Stimulated activated CD8-positive, alpha-beta memory T cell treated with anti-CD3 and anti-CD28 coated beads, Interleukin-7, amount 100 ng/mL, for 48 hours (primary cell): ENCODE data around the gene BRINP2.

Experiments used
- DNase-seq, 2 donors: peaks; one replicate each; pipeline ENCODE4 v3.0.0-alpha.2; 2020; ENCODE audit warnings: low read depth in 1 of 2; ENCODE audit errors: extremely low read depth in 1 of 2

The BRINP2 gene

DNA sequence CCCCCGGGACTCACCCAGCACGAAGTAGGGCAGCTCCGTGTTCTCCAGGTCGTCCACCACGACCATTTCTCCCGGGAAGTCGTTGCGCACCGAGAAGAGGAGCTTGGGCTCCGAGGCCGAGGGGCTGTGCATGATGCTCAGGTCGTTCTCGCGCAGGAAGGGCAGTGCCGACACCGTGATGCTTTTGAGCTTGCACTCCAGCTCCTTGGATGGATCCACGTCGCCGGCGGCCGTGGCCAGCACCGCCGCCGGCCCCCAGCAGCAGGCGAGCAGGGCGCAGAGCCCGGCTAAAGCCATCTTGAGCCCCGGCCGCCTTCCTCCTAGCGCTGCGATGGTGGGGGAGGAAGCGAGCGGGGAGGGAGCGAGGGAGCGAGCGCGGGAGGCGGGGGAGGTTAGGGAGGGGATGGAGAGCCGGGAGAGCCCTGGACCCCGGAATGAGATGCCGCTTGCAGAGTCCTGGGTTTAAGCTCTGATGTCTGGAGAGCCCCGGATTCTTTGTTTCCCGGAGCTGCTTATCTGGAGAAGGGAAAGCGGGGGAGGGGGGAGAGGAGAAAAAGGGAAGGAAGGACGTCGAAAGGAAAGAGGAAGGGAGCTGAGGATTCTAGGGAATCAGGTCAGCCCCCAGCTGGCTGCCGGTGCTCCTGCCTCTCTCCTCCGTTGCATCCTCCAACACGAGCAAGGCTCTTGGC lies 6.2 kb upstream of the BRINP2 start, which contains the start of gene ASTN1:
Gene ASTN1, minus strand, starts transcription at position 333 of the 689 bp plus-strand sequence. Its CDS starts 36 bp downstream, at position 297.
- no peak for DNase-seq

DNA sequence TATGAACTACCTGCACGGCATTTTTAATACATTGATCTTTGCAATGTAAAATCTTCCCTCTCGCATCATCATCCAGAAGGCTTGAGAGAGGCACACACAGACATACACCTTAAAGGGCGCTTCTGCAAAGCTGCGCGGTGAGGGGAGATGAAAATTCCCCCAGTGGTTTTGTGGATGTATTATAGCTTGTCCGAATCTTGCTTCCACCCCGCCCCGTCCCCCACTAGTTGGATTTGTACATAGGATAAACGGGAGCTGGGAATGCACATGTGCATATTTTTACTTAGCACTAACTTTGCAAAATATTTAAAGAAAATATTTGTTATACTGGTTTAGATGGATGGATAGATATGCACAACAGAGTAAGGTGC lies 5.7 kb upstream of the BRINP2 start:
- DNase-seq = no peak

DNA sequence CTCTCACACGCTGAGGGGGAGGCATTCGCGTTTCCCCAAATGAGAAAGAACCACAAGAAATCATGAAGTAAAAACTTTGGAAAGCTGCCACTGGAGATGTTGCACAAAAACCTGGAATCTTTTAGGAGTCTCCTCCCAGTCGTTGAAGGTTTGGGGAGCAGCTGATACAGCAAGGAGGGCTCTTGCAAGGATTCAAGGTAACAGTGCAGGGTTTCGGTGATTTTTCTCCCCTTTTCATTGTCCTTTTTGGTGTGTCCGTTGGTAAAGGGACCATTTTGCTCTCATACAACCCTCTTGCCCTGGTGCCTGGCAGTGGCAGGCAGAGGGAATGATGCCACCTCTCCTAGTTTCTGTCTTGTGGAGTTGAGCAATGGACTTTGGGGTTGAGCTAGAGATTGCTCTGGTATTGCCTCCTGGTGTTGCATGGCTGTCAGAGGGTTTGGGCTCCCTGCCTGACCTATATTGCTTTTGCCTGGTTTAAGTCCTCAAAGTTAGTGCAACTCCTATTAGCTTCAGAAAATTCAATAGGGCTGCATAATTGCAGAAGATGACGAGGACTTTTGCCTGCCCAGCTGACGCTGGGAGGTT lies 872 bp downstream of the BRINP2 start:
- no peak for DNase-seq

DNA sequence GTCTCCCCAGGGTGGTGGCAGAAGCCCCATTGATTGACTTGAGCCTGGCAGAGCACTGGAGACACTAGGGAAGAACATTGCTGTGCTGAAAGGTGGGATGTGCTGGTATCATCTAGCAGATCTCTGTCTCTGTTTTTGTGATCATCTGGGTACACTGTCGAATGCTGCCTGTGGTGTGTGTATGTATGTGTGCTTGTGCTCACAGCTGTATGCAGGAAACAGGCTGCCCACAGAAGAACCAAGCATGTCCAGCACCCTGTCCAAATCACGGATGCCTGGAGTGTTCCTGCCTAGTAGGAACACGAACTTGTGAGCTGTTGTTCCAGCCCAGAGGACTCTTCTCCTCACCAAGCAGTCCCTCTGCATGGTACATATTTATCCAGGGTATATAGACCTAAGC lies 1.5 kb downstream of the BRINP2 start:
- no peak for DNase-seq

DNA sequence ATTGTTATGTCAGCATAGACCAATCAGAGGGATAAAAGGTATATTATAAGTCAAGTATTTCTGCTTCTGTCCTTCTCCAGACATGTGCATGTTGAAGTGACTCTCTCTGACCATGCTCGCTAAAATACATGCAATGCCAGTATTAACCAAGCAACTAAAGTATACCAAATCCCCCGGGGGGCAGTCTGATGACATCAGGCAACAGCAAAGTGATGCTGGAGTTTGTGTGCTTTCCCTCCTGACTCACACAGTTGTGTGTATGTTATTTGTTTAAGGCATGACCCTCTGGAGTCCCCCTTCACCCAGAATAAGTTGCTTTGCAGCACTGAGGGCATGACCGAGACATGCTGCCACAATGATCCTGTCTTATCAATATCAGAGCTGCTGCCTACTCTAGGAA lies 2.1 kb downstream of the BRINP2 start:
- DNase-seq = no peak

GRCh38 chr1:177173976-177174375 lies 3.2 kb downstream of the BRINP2 start:
- DNase-seq = no peak

- DNase-seq = no peak
These were observed 4.3 kb downstream of the BRINP2 start for GRCh38 chr1:177174921-177175634.

- no peak for DNase-seq
These were observed 10.5 kb downstream of the BRINP2 start for GRCh38 chr1:177181280-177181630.

GRCh38 chr1:177181631-177182291 lies 11.0 kb downstream of the BRINP2 start:
- peak; percentile 2 to 13 for DNase-seq

GRCh38 chr1:177183836-177184235 lies 13.1 kb downstream of the BRINP2 start:
- DNase-seq = no peak

GRCh38 chr1:177185209-177185608 lies 14.5 kb downstream of the BRINP2 start:
- no peak for DNase-seq

GRCh38 chr1:177186639-177187038 lies 15.9 kb downstream of the BRINP2 start:
- DNase-seq = no peak

DNA sequence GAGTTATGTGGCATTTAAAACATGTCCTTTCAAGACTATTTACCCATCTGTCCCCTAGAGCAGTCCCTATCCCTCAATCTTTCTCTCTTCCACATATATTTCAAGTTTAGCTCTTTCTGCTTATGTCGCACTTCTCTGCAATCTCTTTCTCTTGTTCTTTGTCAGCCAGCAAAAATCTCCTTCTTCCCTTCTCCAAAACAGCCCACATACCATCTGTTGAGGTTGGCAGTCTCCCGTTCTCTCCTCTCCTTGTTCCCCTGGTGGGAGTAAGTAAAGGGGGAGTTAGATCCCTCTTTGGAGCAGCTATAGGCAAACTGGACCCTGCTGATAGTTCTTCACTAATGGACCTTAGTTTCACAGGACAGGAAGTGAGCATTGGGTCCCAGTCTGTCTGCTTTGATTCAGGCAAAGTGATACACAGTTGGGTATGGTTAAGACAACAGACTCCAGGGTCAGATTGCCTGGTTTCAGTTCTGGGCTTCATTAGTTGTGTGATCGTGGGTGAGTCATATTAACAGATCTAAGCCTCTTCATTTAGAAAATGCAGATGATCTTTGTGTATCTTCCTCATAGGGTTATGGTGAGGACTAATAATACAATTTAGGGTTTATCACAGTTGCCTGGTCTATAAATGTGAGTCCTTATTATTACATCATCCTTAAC lies 19.7 kb downstream of the BRINP2 start:
- DNase-seq = no peak

GRCh38 chr1:177198243-177198642 lies 27.5 kb downstream of the BRINP2 start:
- DNase-seq = no peak

GRCh38 chr1:177200290-177200689 lies 29.5 kb downstream of the BRINP2 start:
- no peak for DNase-seq

GRCh38 chr1:177206831-177207355 lies 36.1 kb downstream of the BRINP2 start:
- no peak for DNase-seq

DNA sequence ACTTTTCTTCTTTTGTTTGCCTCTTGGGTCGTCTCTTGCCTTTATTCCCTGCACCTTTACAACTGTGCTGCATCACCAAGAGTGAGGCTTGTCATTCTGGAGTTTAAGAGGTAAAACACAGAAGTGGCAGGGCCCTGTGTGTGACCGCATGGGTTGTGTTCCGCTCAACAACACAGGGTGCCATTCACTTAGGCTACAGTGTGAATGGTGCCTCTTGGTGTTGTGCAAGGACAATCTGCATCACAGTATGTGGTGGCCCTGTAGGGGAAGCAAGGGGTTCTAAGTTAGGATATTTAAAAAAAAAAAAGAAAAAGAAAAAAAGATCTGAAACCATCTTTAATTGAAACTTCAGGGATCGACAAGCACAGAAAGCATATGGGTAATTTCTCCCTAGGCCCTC lies 38.2 kb downstream of the BRINP2 start:
- DNase-seq = no peak

GRCh38 chr1:177209357-177209756 lies 38.6 kb downstream of the BRINP2 start:
- DNase-seq = no peak

DNA sequence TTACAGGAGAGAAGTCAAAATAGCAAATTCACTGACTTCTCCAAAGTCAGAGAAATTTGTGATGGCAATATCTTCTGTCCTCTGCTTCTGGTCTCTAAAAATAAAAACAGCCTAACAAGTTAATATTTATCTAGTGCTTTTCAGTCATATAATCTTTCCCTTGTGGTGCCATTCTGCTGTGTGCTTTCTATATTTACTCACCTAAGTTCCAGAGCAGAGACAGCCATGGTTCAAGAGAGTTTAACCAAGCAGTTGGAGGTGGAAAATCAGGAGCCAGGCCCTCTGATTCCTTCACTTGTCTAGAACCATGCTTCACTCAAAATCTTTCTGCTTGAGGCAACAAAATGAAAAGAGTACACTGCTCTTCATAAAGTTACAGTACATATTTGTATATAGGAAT lies 39.3 kb downstream of the BRINP2 start:
- no peak for DNase-seq

GRCh38 chr1:177211231-177211630 lies 40.5 kb downstream of the BRINP2 start:
- no peak for DNase-seq
